GM13977 (cell line): ENCODE measurements around the gene C21orf91.

ENCODE experiments used
- DNase-seq: peaks from one replicate; pipeline ENCODE4 v3.0.0; 2012; ENCODE audit warnings: low spot score
- CTCF ChIP-seq: IDR thresholded peaks from 2 replicates; pipeline ENCODE4 v1.5.1; 2012; ENCODE audit warnings: mild to moderate bottlenecking, control low read depth; ENCODE audit not compliant: insufficient read depth; ENCODE audit errors: extremely low read depth, missing control alignments
- in situ Hi-C: fragments of 300-500 bp; cut with MboI; formaldehyde crosslinking; loops from one replicate; pipeline ENCODE4 v1.12.0; 2022; ENCODE audit warnings: low sequenced_read_pairs, low pct_unique_long_range_greater_than_20kb, mixed read lengths, inconsistent platforms; ENCODE audit not compliant: unreplicated experiment

C21orf91 gene

GRCh38 chr21:17795146-17796036, 23.8 kb downstream of the C21orf91 start:
- DNase-seq = no peak
- TF ChIP-seq CTCF = no peak
- in situ Hi-C loops = loop anchor here (25.0 kb wide), 1 partner anchor 108 kb away; no protein-coding TSS in a partner anchor

GRCh38 chr21:17794518-17795145, 24.5 kb downstream of the C21orf91 start:
- in situ Hi-C loops = loop anchor here (25.0 kb wide), 1 partner anchor 107 kb away; no protein-coding TSS in a partner anchor
- TF ChIP-seq CTCF = no peak

GRCh38 chr21:17793246-17794123, 25.7 kb downstream of the C21orf91 start:
- TF ChIP-seq CTCF = no peak
- no peak for DNase-seq
- in situ Hi-C loops = loop anchor here (25.0 kb wide), 1 partner anchor 106 kb away; no protein-coding TSS in a partner anchor

More at GRCh38 chr21:17794518-17795145, 24.5 kb downstream of the C21orf91 start:
- no peak for DNase-seq

- in situ Hi-C loops = loop anchor here (25.0 kb wide), 1 partner anchor 102 kb away; no protein-coding TSS in a partner anchor
- no peak for DNase-seq
- TF ChIP-seq CTCF = no peak
Observed at GRCh38 chr21:17789656-17790055, 29.5 kb downstream of the C21orf91 start.

- in situ Hi-C loops = loop anchor here (25.0 kb wide), 1 partner anchor 102 kb away; no protein-coding TSS in a partner anchor
- TF ChIP-seq CTCF = no peak
- no peak for DNase-seq
Observed at GRCh38 chr21:17789069-17789468, 30.1 kb downstream of the C21orf91 start.

- in situ Hi-C loops = loop anchor here (25.0 kb wide), 1 partner anchor 100 kb away; no protein-coding TSS in a partner anchor
- no peak for TF ChIP-seq CTCF
- no peak for DNase-seq
Observed at GRCh38 chr21:17786851-17787181, 32.3 kb downstream of the C21orf91 start.
